Liver (tissue), 9 donors: ENCODE data around the gene ZCCHC9. TPM values are rescaled to one million over a fixed set of nuclear protein-coding genes. Genes with fewer than 3 reads are reported as not detected.

Experiments
- DNase-seq: peaks from one replicate; pipeline ENCODE4 v3.0.0-alpha.2; 2017; ENCODE audit warnings: low spot score
- H3K27ac ChIP-seq, 2 donors: one replicate each; pipeline ENCODE4 v1.7.0; 2013; ENCODE audit warnings: inconsistent platforms in 2 of 2, low read length in 2 of 2, control low read depth in 1 of 2, low read depth in 1 of 2, mild to moderate bottlenecking in 1 of 2
- H3K27me3 ChIP-seq, 4 donors: one replicate each; pipeline versions ENCODE4 v1.6.1 to v1.7.0; 2013; ENCODE audit warnings: low read length in 3 of 4, inconsistent platforms in 1 of 4, mild to moderate bottlenecking in 1 of 4, moderate library complexity in 1 of 4; ENCODE audit not compliant: control insufficient read depth in 4 of 4, insufficient read depth in 4 of 4
- H3K36me3 ChIP-seq, 4 donors: one replicate each; pipeline versions ENCODE4 v1.6.1 to v1.7.0; 2013; ENCODE audit warnings: low read length in 3 of 4, mild to moderate bottlenecking in 3 of 4, low read depth in 1 of 4, moderate library complexity in 1 of 4; ENCODE audit not compliant: control insufficient read depth in 4 of 4, insufficient read depth in 3 of 4
- H3K4me1 ChIP-seq, 4 donors: one replicate each; pipeline versions ENCODE4 v1.6.1 to v1.7.0; 2013; ENCODE audit warnings: low read length in 3 of 4, mild to moderate bottlenecking in 3 of 4, moderate library complexity in 1 of 4; ENCODE audit not compliant: control insufficient read depth in 4 of 4, insufficient read depth in 4 of 4
- H3K4me3 ChIP-seq, 3 donors: one replicate each; pipeline versions ENCODE4 v1.6.1 to v1.7.0; 2013; ENCODE audit warnings: low read length in 3 of 3, control low read depth in 1 of 3, low read depth in 1 of 3, mild to moderate bottlenecking in 1 of 3
- H3K9ac ChIP-seq, 2 donors: one replicate each; pipeline ENCODE4 v1.7.0; 2013; ENCODE audit warnings: low read length in 2 of 2, mild to moderate bottlenecking in 2 of 2, moderate library complexity in 2 of 2, control low read depth in 1 of 2, low read depth in 1 of 2
- H3K9me3 ChIP-seq, 4 donors: one replicate each; pipeline versions ENCODE4 v1.6.1 to v1.7.0; 2013; ENCODE audit warnings: low read length in 3 of 4; ENCODE audit not compliant: control insufficient read depth in 4 of 4
- ATF3 ChIP-seq: IDR thresholded peaks from 2 replicates; pipeline ENCODE4 v1.6.1; 2016; ENCODE audit warnings: antibody characterized with exemption
- CTCF ChIP-seq: fragments of 150-350 bp; IDR thresholded peaks from 2 replicates; pipeline ENCODE4 v1.5.1; 2017; ENCODE audit warnings: improper control_type of control experiment, low read depth, low read length; ENCODE audit not compliant: missing input control
- EGR1 ChIP-seq, 2 donors: IDR thresholded peaks; 2 replicates each; pipeline ENCODE4 v1.6.1; 2016 to 2018; ENCODE audit warnings: antibody characterized with exemption in 2 of 2, low read depth in 2 of 2
- FOXA1 ChIP-seq: IDR thresholded peaks from 2 replicates; pipeline ENCODE4 v1.6.1; 2016; ENCODE audit warnings: antibody characterized with exemption
- FOXA2 ChIP-seq: IDR thresholded peaks from 2 replicates; pipeline ENCODE4 v1.6.1; 2016; ENCODE audit warnings: antibody characterized with exemption
- GABPA ChIP-seq, 2 donors: IDR thresholded peaks in 1 of 2; conservative IDR thresholded peaks in 1 of 2; 2 replicates each; pipeline ENCODE4 v1.6.1; 2016; ENCODE audit warnings: antibody characterized with exemption in 2 of 2, mild to moderate bottlenecking in 1 of 2, moderate library complexity in 1 of 2
- HNF4A ChIP-seq, 2 donors: conservative IDR thresholded peaks; 2 replicates each; pipeline ENCODE4 v1.6.1; 2016; ENCODE audit warnings: antibody characterized with exemption in 2 of 2, mild to moderate bottlenecking in 2 of 2
- HNF4G ChIP-seq: IDR thresholded peaks from 2 replicates; pipeline ENCODE4 v1.6.1; 2016; ENCODE audit warnings: antibody characterized with exemption
- JUND ChIP-seq, 2 donors: IDR thresholded peaks; 2 replicates each; pipeline ENCODE4 v1.6.1; 2016; ENCODE audit warnings: antibody characterized with exemption in 2 of 2
- MAX ChIP-seq: IDR thresholded peaks from 2 replicates; pipeline ENCODE4 v1.6.1; 2016; ENCODE audit warnings: antibody characterized with exemption
- NR2F2 ChIP-seq: IDR thresholded peaks from 2 replicates; pipeline ENCODE4 v1.6.1; 2016; ENCODE audit warnings: antibody characterized with exemption
- RAD21 ChIP-seq, 2 donors: IDR thresholded peaks; 2 replicates each; pipeline ENCODE4 v1.6.1; 2016; ENCODE audit warnings: antibody characterized with exemption in 2 of 2, mild to moderate bottlenecking in 2 of 2
- REST ChIP-seq: IDR thresholded peaks from 2 replicates; pipeline ENCODE4 v1.6.1; 2016; ENCODE audit warnings: antibody characterized with exemption, mild to moderate bottlenecking
- RXRA ChIP-seq, 2 donors: IDR thresholded peaks; 2 replicates each; pipeline ENCODE4 v1.6.1; 2017 to 2018; ENCODE audit warnings: antibody characterized with exemption in 2 of 2, mild to moderate bottlenecking in 1 of 2
- SP1 ChIP-seq: IDR thresholded peaks from 2 replicates; pipeline ENCODE4 v1.6.1; 2018; ENCODE audit warnings: antibody characterized with exemption, mild to moderate bottlenecking
- TAF1 ChIP-seq: conservative IDR thresholded peaks from 2 replicates; pipeline ENCODE4 v1.6.1; 2016; ENCODE audit warnings: antibody characterized with exemption, mild to moderate bottlenecking
- YY1 ChIP-seq: IDR thresholded peaks from 2 replicates; pipeline ENCODE4 v1.6.1; 2016; ENCODE audit warnings: antibody characterized with exemption, mild to moderate bottlenecking
- ZBTB33 ChIP-seq: IDR thresholded peaks from 2 replicates; pipeline ENCODE4 v1.6.1; 2016; ENCODE audit warnings: antibody characterized with exemption
- WGBS: extraction: QIAGEN DNeasy Blood & Tissue Kit; methylation state at CpG from one replicate; pipeline ENCODE4 v1.1.7; 2013; 5-methylcytosine and 5-hydroxymethylcytosine counted together
- polyA plus RNA-seq, 2 donors: library from polyadenylated mRNA; stranded (reverse) in 1 of 2; unstranded in 1 of 2; fragments of 200-250 nt in 1 of 2; fragments of >200 nt in 1 of 2; fragmentation: Nextera tagmentation in 1 of 2; extraction: Ambion mirVana in 1 of 2; gene quantifications; one replicate each; pipeline versions ENCODE4 v1.2.1 to v1.2.3, GENCODE V29; 2013 to 2015
- total RNA-seq, 2 donors: library from RNA; depleted of rRNA; stranded (reverse); fragments of >200 nt; gene quantifications; one replicate each; pipeline ENCODE4 v1.2.3, GENCODE V29; 2014
- donor health status: healthy.
- donor health status: healthy.
- donor health status: healthy.
- donor health status: healthy.
- donor health status: healthy.

Gene ZCCHC9
- total and polyA plus RNA-seq, 4 donors, result 13.5 to 19.9 (median 19.0) TPM

GRCh38 chr5:81316571-81316970 lies 15.2 kb downstream of the ZCCHC9 start:
- no peak overlapping the region for H3K4me3 ChIP-seq
- peaks cover 0 to 22% (median 20%) of the 10 kb centered on the region in 4 donors for H3K36me3 ChIP-seq
- no peaks in the 10 kb centered on the region for H3K9me3 ChIP-seq
- no peaks in the 10 kb centered on the region for H3K27me3 ChIP-seq
- H3K4me1 ChIP-seq, result no peaks in the 10 kb centered on the region
- H3K27ac ChIP-seq, result no peak overlapping the region
- no peak overlapping the region for H3K9ac ChIP-seq
- no peak for DNase-seq
- TF ChIP-seq ATF3 (no peak), JUND (IDR thresholded peaks at IDR 0.05) (no peak), HNF4A (conservative IDR thresholded peaks at IDR 0.05) (no peak), FOXA2 (no peak), YY1 (no peak), CTCF (no peak), RXRA (IDR thresholded peaks at IDR 0.05) (no peak), FOXA1 (no peak), SP1 (no peak), TAF1 (no peak), HNF4G (no peak), RAD21 (IDR thresholded peaks at IDR 0.05) (no peak), REST (no peak), MAX (no peak), NR2F2 (no peak), ZBTB33 (no peak), GABPA (IDR thresholded peaks at IDR 0.05 in 1 of 2, conservative IDR thresholded peaks at IDR 0.05 in 1 of 2) (no peak), EGR1 (IDR thresholded peaks at IDR 0.05; ENCODE audit: low read depth in 2 of 2) (no peak)
- 87% methylated on average over 2 of the region's 2 CpGs for WGBS
